K562 (cell line): ENCODE results near the gene SDF4. TPM values are rescaled to one million over a fixed set of nuclear protein-coding genes. Genes with fewer than 3 reads are reported as not detected.

ENCODE experiments used
- ATAC-seq: fragments of 200-7000 bp; cut with Tn5 transposase; 3 replicates; pipeline ENCODE4 v1.9.1; 2020; ENCODE audit warnings: moderate library complexity
- BruUV-seq: library from RNA; stranded (reverse); fragments of 400-500 nt; replicated peaks from 2 replicates; lab custom pipeline; 2021; lab: Mats Ljungman, UMichigan
- CTCF ChIA-PET: fragments of 300-600 bp; formaldehyde crosslinking; extraction: SDS; loops from one replicate; lab custom pipeline; 2021; ENCODE audit warnings: low intra/inter-chr PET ratio; lab: Yijun Ruan, JAX
- POLR2A ChIA-PET: fragments of 300-600, 350-650 bp; sonication (Branson Sonifier 250); formaldehyde crosslinking; extraction: SDS; loops from one replicate; lab custom pipeline; 2021; ENCODE audit warnings: antibody characterized with exemption, inconsistent platforms; lab: Yijun Ruan, JAX
- DNase-seq, 4 experiments: peaks; one replicate each; pipeline versions ENCODE4 v3.0.0 to v3.0.0-alpha.2; 2011 to 2018; ENCODE audit warnings: low spot score in 3 of 4, mixed read lengths in 3 of 4; ENCODE audit errors: extremely low read depth in 1 of 4
- FAIRE-seq: peaks from 2 replicates; lab custom pipeline; 2011; peaks lifted over from hg19 to GRCh38; lab: Jason Lieb, UNC
- H2AFZ ChIP-seq: 2 replicates; pipeline ENCODE4 v1.6.0; 2011; ENCODE audit warnings: low read depth, low read length, control low read depth, inconsistent platforms
- H3K27ac ChIP-seq: fragments of 200-600 bp; 3 replicates; pipeline ENCODE4 v1.8.0; 2011; ENCODE audit warnings: low read depth, mild to moderate bottlenecking, control low read depth, inconsistent platforms, low read length, moderate library complexity, mixed read lengths; ENCODE audit errors: extremely low read depth
- H3K27me3 ChIP-seq, 2 experiments: fragments of 300-600 bp in 1 of 2; 2 replicates in 1 of 2; 3 replicates in 1 of 2; pipeline versions ENCODE4 v1.6.0 to v1.8.0; 2011; ENCODE audit warnings: inconsistent platforms in 2 of 2, low read length in 2 of 2, mild to moderate bottlenecking in 1 of 2, mixed read lengths in 1 of 2, moderate library complexity in 1 of 2; ENCODE audit not compliant: control insufficient read depth in 2 of 2, insufficient read depth in 2 of 2
- H3K36me3 ChIP-seq: fragments of 300-600 bp; 3 replicates; pipeline ENCODE4 v1.8.0; 2011; ENCODE audit warnings: mild to moderate bottlenecking, low read length, inconsistent platforms; ENCODE audit not compliant: control insufficient read depth, insufficient read depth
- H3K4me1 ChIP-seq, 2 experiments: fragments of 200-600 bp in 1 of 2; replicated peaks in 1 of 2; 2 replicates in 1 of 2; 3 replicates in 1 of 2; pipeline versions ENCODE4 v1.5.1 to v1.8.0; 2011; ENCODE audit warnings: inconsistent platforms in 2 of 2, low read length in 2 of 2, mild to moderate bottlenecking in 1 of 2, mixed read lengths in 1 of 2, moderate library complexity in 1 of 2; ENCODE audit not compliant: control insufficient read depth in 2 of 2, insufficient read depth in 2 of 2
- H3K4me2 ChIP-seq: 2 replicates; pipeline ENCODE4 v1.6.1; 2011; ENCODE audit warnings: low read length, control low read depth, inconsistent platforms, mixed read lengths; ENCODE audit not compliant: insufficient read depth
- H3K4me3 ChIP-seq: fragments of 200-600 bp; sonication (generic), shearing (Covaris generic); 2 replicates; pipeline ENCODE4 v1.5.1; 2016; ENCODE audit warnings: control low read depth, inconsistent platforms
- H3K79me2 ChIP-seq: fragments of 200-600 bp; 3 replicates; pipeline ENCODE4 v1.8.0; 2011; ENCODE audit warnings: low read length, inconsistent platforms; ENCODE audit not compliant: control insufficient read depth, insufficient read depth
- H3K9ac ChIP-seq, 2 experiments: 2 replicates each; pipeline versions ENCODE4 v1.6.0 to v1.6.1; 2011; ENCODE audit warnings: low read depth in 2 of 2, low read length in 2 of 2, control low read depth in 1 of 2, inconsistent platforms in 1 of 2, mild to moderate bottlenecking in 1 of 2, mixed read lengths in 1 of 2; ENCODE audit not compliant: insufficient read depth in 1 of 2
- H3K9me1 ChIP-seq: one replicate; pipeline ENCODE4 v1.6.0; 2011; ENCODE audit warnings: inconsistent platforms, mild to moderate bottlenecking, low read length, moderate library complexity; ENCODE audit not compliant: control insufficient read depth, insufficient read depth
- H3K9me3 ChIP-seq: replicated peaks from 2 replicates; pipeline ENCODE4 v1.5.1; 2011; ENCODE audit warnings: low read depth, low read length, inconsistent platforms; ENCODE audit not compliant: control insufficient read depth, insufficient read depth
- H4K20me1 ChIP-seq: replicated peaks from 2 replicates; pipeline ENCODE4 v1.6.1; 2011; ENCODE audit warnings: low read length, inconsistent platforms, mixed read lengths; ENCODE audit not compliant: control insufficient read depth, insufficient read depth
- E2F3 ChIP-seq: fragments of 250-450 bp; sonication (Bioruptor Pico); IDR thresholded peaks from 2 replicates; pipeline ENCODE4 v1.4.0; 2020; ENCODE audit warnings: mild to moderate bottlenecking
- GABPB2 ChIP-seq: fragments of 250-450 bp; sonication (Bioruptor Pico); conservative IDR thresholded peaks from 2 replicates; pipeline ENCODE4 v1.5.1; 2021; ENCODE audit warnings: mild to moderate bottlenecking
- HEY1 ChIP-seq: fragments of 250-450 bp; sonication (Bioruptor Pico); IDR thresholded peaks from 2 replicates; pipeline ENCODE4 v1.5.0; 2020; ENCODE audit warnings: mild to moderate bottlenecking, moderate library complexity, borderline replicate concordance
- HNRNPL ChIP-seq: fragments of 200-400 bp; formaldehyde crosslinking; IDR thresholded peaks from 2 replicates; pipeline ENCODE4 v1.6.1; 2017; ENCODE audit warnings: low read depth, mild to moderate bottlenecking, low read length
- IFI16 ChIP-seq: fragments of 250-450 bp; sonication (Bioruptor Pico); IDR thresholded peaks from 2 replicates; pipeline ENCODE4 v2.1.2; 2022; ENCODE audit warnings: mild to moderate bottlenecking, inconsistent platforms
- KLF16 ChIP-seq: IDR thresholded peaks from 2 replicates; pipeline ENCODE4 v1.6.1; 2016; ENCODE audit warnings: antibody characterized with exemption
- L3MBTL2 ChIP-seq: fragments of 450-650 bp; IDR thresholded peaks from 2 replicates; pipeline ENCODE4 v1.6.1; 2016; ENCODE audit warnings: mild to moderate bottlenecking, moderate library complexity
- PBX2 ChIP-seq, 2 experiments: IDR thresholded peaks in 1 of 2; conservative IDR thresholded peaks in 1 of 2; 2 replicates each; pipeline ENCODE4 v1.6.1; 2016; ENCODE audit warnings: low read depth in 2 of 2, mild to moderate bottlenecking in 1 of 2, missing compliant biosample characterization in 1 of 2, missing genetic modification characterization in 1 of 2, moderate library complexity in 1 of 2
- POLR2A ChIP-seq: fragments of 450-650 bp; conservative IDR thresholded peaks from 2 replicates; pipeline ENCODE4 v1.6.1; 2016
- POLR2G ChIP-seq: fragments of 200-400 bp; formaldehyde crosslinking; IDR thresholded peaks from 2 replicates; pipeline ENCODE4 v1.6.1; 2017; ENCODE audit warnings: low read depth, mild to moderate bottlenecking, antibody characterized with exemption, low read length, moderate library complexity
- PYGO2 ChIP-seq: fragments of 450-650 bp; IDR thresholded peaks from 2 replicates; pipeline ENCODE4 v1.6.1; 2016; ENCODE audit warnings: mild to moderate bottlenecking, missing genetic modification characterization, moderate library complexity, missing compliant biosample characterization
- RBFOX2 ChIP-seq: fragments of 200-400 bp; formaldehyde crosslinking; IDR thresholded peaks from 2 replicates; pipeline ENCODE4 v1.6.1; 2017; ENCODE audit warnings: low read depth, mild to moderate bottlenecking, low read length, moderate library complexity
- SIN3A ChIP-seq, 2 experiments: fragments of 150-350 bp in 1 of 2; IDR thresholded peaks; 2 replicates each; pipeline ENCODE4 v1.6.1; 2011 to 2016; ENCODE audit warnings: borderline replicate concordance in 2 of 2, low read depth in 2 of 2, low read length in 2 of 2, mild to moderate bottlenecking in 2 of 2, moderate library complexity in 2 of 2; ENCODE audit not compliant: control insufficient read depth in 1 of 2
- SLC30A9 ChIP-seq: fragments of 250-450 bp; sonication (Bioruptor Pico); IDR thresholded peaks from 2 replicates; pipeline ENCODE4 v1.8.0; 2022; ENCODE audit warnings: mild to moderate bottlenecking, moderate library complexity
- ZBED1 ChIP-seq: IDR thresholded peaks from 2 replicates; pipeline ENCODE4 v1.6.1; 2014
- WGBS: fragments of 100-300 bp; shearing (Covaris generic); methylation state at CpG from one replicate; pipeline ENCODE4 v1.1.6; 2016; ENCODE audit warnings: low coverage, mixed read lengths; ENCODE audit not compliant: insufficient coverage; ENCODE audit errors: missing lambda C conversion rate; 5-methylcytosine and 5-hydroxymethylcytosine counted together
- in situ Hi-C: fragments of 300-500 bp; cut with MboI; formaldehyde crosslinking; loops from 4 replicates; pipeline ENCODE4 v1.15.0; 2018; ENCODE audit warnings: inconsistent platforms, mixed read lengths
- intact Hi-C: fragments of 100-400 bp; cut with micrococcal nuclease; formaldehyde crosslinking; loops from 2 replicates; pipeline ENCODE4 v1.14.2; 2022
- polyA plus RNA-seq, 8 experiments: library from polyadenylated mRNA; depleted of rRNA in 4 of 8; stranded (reverse) in 5 of 8; unstranded in 3 of 8; fragments of >200 nt; fragmentation: Nextera tagmentation in 2 of 8; fragmentation: Illumina TruSeq in 1 of 8; extraction: Ambion mirVana in 2 of 8; extraction: Trizol in 1 of 8; gene quantifications; 2 replicates each; pipeline versions ENCODE4 v1.2.1 to v1.2.3, GENCODE V29; 2011 to 2014; ENCODE audit warnings: inconsistent platforms in 1 of 8, missing spikeins in 1 of 8
- total RNA-seq, 7 experiments: library from RNA; depleted of rRNA in 6 of 7; stranded (reverse); fragments of >200 nt in 6 of 7; fragmentation: Illumina TruSeq in 2 of 7; extraction: Trizol in 2 of 7; gene quantifications; 2 replicates each; pipeline versions ENCODE4 v1.2.1 to v1.2.3, GENCODE V29; 2011 to 2021; ENCODE audit warnings: low replicate concordance in 1 of 7
- TF ChIP-seq, protein P1 (sequence below): sonication (generic); formaldehyde crosslinking; IDR thresholded peaks from 2 replicates; pipeline ENCODE4 v1.8.0; 2022; ENCODE audit warnings: mild to moderate bottlenecking, missing genetic modification reagents

The SDF4 gene
- total and polyA plus RNA-seq, 9 of the 15 experiments (the other 6 are each of a cell fraction or from before 2014, with no cell fraction given), result 0.35 to 160 (median 65.2) TPM

DNA sequence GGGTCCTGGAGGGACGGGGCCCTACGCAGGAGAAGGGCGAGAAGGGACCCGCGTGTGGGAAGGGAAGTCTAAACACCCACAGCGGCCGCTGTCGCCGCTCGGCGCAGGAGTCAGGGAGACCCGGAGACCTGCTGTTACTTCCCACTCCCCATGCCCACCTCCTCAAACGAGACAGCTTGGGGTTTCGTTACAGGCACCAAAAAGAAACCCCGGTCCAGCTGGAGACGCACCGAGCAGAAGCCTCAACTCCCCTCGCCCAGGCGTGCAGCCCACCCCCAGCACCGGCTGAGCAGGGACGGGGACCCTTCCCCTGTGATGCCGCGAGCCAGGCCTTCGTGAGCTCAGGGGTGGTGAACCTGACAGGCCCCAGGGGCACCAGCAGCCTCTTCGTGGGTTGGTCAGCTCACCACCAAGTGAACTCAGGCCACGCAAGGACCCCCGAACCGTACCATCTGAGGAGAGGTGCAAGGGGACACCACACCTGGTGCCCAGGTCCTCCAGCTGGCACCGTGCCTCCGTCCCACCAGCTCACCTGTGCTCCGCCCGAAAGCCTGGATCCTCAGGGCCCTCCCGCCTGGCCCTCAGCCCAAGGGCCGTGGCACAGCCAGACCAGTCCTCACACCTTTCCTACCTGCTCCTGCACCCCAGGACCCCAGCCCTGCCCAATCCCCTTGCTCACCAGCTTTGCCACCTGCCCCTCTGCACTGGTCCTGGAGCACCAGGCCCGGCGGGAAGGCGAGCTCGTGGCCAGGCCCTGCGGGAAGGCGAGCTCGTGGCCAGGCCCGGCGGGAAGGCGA, 5.0 kb downstream of the SDF4 start:
- H3K36me3 ChIP-seq, result peaks cover 82% of the 10 kb centered on the region; the same call in 2 of the 3 replicates
- FAIRE-seq (no peak), ATAC-seq (no peak), DNase-seq (no peak)
- no peak overlapping the region for H3K4me3 ChIP-seq
- BruUV-seq, result no TSS peak
- H3K79me2 ChIP-seq, result peaks cover 77% of the 10 kb centered on the region
- no peak overlapping the region for H2AFZ ChIP-seq
- 95% methylated on average over 36 of the region's 44 CpGs for WGBS
- H3K4me2 ChIP-seq, result no peak overlapping the region
- no peaks in the 10 kb centered on the region for H3K9me3 ChIP-seq
- CTCF ChIA-PET, result no interaction called here
- no peaks in the 10 kb centered on the region for H3K9me1 ChIP-seq
- no peak overlapping the region for H3K27ac ChIP-seq
- H4K20me1 ChIP-seq, result peaks cover 9% of the 10 kb centered on the region; the same call in 1 of the 2 replicates
- intact Hi-C loops (no loop called here), in situ Hi-C loops (no loop called here)
- POLR2A ChIA-PET, result interaction anchor here (0.6 to 1.8 kb wide), 6 partner anchors 11 to 101 kb away, joined by 3 to 7 read pairs (median 4); no protein-coding TSS in a partner anchor
- peak overlapping the region in 1 of 2 experiments; percentile 27; a peak in 2 of 4 replicates for H3K9ac ChIP-seq
- peaks cover 6 to 70% of the 10 kb centered on the region in 2 experiments; a peak in 4 of 5 replicates for H3K4me1 ChIP-seq
- H3K27me3 ChIP-seq, result no peaks in the 10 kb centered on the region
- no peak for TF ChIP-seq SLC30A9 (CRISPR knock-in tag)
- TF ChIP-seq, protein P1, sequence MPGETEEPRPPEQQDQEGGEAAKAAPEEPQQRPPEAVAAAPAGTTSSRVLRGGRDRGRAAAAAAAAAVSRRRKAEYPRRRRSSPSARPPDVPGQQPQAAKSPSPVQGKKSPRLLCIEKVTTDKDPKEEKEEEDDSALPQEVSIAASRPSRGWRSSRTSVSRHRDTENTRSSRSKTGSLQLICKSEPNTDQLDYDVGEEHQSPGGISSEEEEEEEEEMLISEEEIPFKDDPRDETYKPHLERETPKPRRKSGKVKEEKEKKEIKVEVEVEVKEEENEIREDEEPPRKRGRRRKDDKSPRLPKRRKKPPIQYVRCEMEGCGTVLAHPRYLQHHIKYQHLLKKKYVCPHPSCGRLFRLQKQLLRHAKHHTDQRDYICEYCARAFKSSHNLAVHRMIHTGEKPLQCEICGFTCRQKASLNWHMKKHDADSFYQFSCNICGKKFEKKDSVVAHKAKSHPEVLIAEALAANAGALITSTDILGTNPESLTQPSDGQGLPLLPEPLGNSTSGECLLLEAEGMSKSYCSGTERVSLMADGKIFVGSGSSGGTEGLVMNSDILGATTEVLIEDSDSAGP (CRISPR knock-in tag), result no peak
- TF ChIP-seq PBX2 (CRISPR knock-in tag; IDR thresholded peaks at IDR 0.05; ENCODE audit: low read depth), result no peak
- TF ChIP-seq PBX2 (tag; conservative IDR thresholded peaks at IDR 0.05; ENCODE audit: low read depth), result no peak
- no peak for TF ChIP-seq E2F3 (CRISPR knock-in tag)
- no peak for TF ChIP-seq HEY1 (CRISPR knock-in tag)
- TF ChIP-seq PYGO2 (tag), result no peak
- TF ChIP-seq KLF16, result no peak
- TF ChIP-seq HNRNPL, result no peak
- no peak for TF ChIP-seq SIN3A (IDR thresholded peaks at IDR 0.05; ENCODE audit: borderline replicate concordance in 2 of 2, control insufficient read depth in 1 of 2, low read depth in 2 of 2, low read length in 2 of 2)
- no peak for TF ChIP-seq POLR2A
- 0 out of 2 replicates have a peak, but pooled peaks have one; percentile 44 for TF ChIP-seq POLR2G
- no peak for TF ChIP-seq ZBED1
- TF ChIP-seq IFI16 (CRISPR knock-in tag), result no peak
- no peak for TF ChIP-seq GABPB2
- TF ChIP-seq L3MBTL2, result no peak
- TF ChIP-seq RBFOX2, result peak; percentile 61; the same call in 1 of the 2 replicates
